Kidney tubule cell (primary cell): ENCODE results near the gene UIMC1.
A peak's percentile ranks its signal among the peaks of the same experiment; 100 is the strongest.

Source experiments
- DNase-seq: peaks from one replicate; pipeline ENCODE4 v3.0.0-alpha.2; 2018; ENCODE audit warnings: low spot score

Gene UIMC1

GRCh38 chr5:176902102-176902814 is 104.3 kb downstream of the UIMC1 start:
- no peak for DNase-seq

- DNase-seq = peak; percentile 88
Measured at GRCh38 chr5:176901260-176902101, 105.1 kb downstream of the UIMC1 start.

GRCh38 chr5:176900780-176901204 is 105.8 kb downstream of the UIMC1 start:
- DNase-seq = no peak

- DNase-seq = no peak
Measured at GRCh38 chr5:176899946-176900779, 106.4 kb downstream of the UIMC1 start.

- DNase-seq = no peak
Measured at GRCh38 chr5:176899296-176899891, 107.2 kb downstream of the UIMC1 start, which contains the start of gene HK3. TSS of gene HK3 (minus strand) at chr5:176899346. CDS start at chr5:176896159, 3,187 bp downstream.

GRCh38 chr5:176897263-176897662 is 109.3 kb downstream of the UIMC1 start:
- no peak for DNase-seq

GRCh38 chr5:176895831-176896230 is 110.7 kb downstream of the UIMC1 start:
- DNase-seq = no peak

- no peak for DNase-seq
Measured at GRCh38 chr5:176894298-176894697, 112.3 kb downstream of the UIMC1 start.

- no peak for DNase-seq
Measured at GRCh38 chr5:176892663-176893062, 113.9 kb downstream of the UIMC1 start.

GRCh38 chr5:176891331-176891958 is 115.1 kb downstream of the UIMC1 start:
- DNase-seq = no peak

- DNase-seq = no peak
Measured at GRCh38 chr5:176890455-176891330, 115.9 kb downstream of the UIMC1 start.

- no peak for DNase-seq
Measured at GRCh38 chr5:176889321-176890280, 117.0 kb downstream of the UIMC1 start.

- no peak for DNase-seq
Measured at GRCh38 chr5:176888865-176889165, 117.8 kb downstream of the UIMC1 start.

- DNase-seq = no peak
Measured at GRCh38 chr5:176888016-176888864, 118.3 kb downstream of the UIMC1 start.

- DNase-seq = no peak
Measured at GRCh38 chr5:176887252-176887849, 119.2 kb downstream of the UIMC1 start.

GRCh38 chr5:176886336-176887251 is 120.0 kb downstream of the UIMC1 start:
- DNase-seq = no peak

GRCh38 chr5:176884571-176884890 is 122.0 kb downstream of the UIMC1 start:
- peak; percentile 26 for DNase-seq
